Middle frontal gyrus (tissue), 1 donor: ENCODE results near the gene CERKL.
"Not testable (repeated sequence)": the region's sequence is repeated elsewhere in the genome, so short reads cannot be mapped to it uniquely, and the experiment has no call there.

Experiments used
- DNase-seq: peaks from one replicate; pipeline ENCODE4 v3.0.0-alpha.2; 2015; ENCODE audit warnings: low spot score; ENCODE audit errors: extremely low spot score

The CERKL gene, protein sequence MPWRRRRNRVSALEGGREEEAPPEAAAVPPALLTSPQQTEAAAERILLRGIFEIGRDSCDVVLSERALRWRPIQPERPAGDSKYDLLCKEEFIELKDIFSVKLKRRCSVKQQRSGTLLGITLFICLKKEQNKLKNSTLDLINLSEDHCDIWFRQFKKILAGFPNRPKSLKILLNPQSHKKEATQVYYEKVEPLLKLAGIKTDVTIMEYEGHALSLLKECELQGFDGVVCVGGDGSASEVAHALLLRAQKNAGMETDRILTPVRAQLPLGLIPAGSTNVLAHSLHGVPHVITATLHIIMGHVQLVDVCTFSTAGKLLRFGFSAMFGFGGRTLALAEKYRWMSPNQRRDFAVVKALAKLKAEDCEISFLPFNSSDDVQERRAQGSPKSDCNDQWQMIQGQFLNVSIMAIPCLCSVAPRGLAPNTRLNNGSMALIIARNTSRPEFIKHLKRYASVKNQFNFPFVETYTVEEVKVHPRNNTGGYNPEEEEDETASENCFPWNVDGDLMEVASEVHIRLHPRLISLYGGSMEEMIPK

DNA sequence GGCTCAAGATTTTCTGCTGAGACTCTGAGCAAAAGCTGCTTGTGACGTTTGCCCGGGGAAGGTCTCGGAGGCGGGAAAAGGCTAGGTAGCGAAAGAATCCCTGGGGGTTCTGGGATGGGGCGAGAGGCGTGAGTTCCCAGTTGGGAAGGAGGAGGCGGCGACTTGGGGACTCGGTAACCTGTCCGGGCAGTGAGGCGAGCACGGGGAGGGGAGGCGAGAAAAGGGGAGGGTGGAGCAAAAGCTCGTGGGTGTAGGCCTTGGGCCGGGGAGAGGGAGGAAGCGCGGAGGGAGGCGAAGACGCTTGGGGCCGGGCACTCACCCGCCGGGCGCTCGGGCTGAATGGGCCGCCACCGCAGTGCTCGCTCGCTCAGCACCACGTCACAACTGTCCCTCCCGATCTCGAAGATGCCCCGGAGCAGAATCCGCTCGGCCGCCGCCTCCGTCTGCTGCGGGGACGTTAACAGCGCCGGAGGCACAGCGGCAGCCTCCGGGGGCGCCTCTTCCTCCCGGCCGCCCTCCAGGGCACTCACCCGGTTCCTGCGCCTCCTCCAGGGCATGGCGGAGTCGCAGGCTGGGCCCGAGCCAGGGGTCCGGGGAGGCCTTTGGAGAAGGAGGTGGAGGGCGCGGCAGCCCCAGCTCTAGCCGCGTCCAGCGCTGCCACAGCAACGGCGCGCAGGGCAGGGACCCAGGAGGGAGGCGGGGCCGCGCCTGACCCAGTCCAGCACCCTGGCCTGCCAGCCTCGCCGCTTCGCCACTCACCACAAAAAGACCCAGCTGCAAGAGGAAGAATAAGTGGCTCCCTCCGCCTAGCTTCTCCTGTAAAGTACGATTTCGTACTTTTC lies at the start of gene CERKL:
Gene CERKL (minus strand): TSS at position 656 of the 842 bp plus-strand sequence. CDS start 99 bp downstream, at position 557.
- DNase-seq = no peak

DNA sequence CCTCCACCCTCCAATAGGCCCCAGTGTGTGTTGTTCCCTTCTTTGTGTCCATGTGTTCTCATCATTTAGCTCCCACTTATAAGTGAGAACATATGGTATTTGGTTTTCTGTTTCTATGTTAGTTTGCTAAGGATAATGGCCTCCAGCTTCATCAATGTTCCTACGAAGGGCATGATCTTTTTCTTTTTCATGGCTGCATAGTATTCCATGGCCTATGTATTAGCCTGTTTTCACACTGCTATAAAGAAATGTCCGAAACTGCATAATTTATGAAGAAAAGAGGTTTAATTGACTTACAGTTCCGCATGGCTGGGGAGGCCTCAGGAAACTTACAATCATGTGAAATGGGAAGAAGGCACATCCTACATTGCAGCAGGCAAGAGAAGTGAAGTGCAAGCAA lies 45.6 kb upstream of the CERKL start:
- DNase-seq = not testable (repeated sequence)

DNA sequence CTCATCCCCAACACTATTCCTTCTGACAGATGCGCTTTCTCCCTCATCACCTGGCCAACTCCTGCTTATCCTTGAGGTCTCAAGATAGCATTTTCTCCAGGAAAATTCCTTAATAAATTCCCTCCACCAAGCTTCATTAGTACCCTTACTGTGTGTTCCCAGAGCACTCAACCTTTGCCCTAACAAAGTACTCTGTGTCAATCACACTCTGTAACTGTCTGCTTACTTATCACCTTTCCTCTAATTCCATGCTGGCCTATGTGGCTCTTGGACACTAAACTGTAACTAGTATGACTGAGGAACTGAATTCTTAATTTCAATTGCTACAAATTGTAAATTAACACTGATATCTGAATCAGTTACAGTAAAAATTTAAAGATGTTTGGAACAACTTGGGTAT lies 41.3 kb upstream of the CERKL start:
- no peak for DNase-seq

DNA sequence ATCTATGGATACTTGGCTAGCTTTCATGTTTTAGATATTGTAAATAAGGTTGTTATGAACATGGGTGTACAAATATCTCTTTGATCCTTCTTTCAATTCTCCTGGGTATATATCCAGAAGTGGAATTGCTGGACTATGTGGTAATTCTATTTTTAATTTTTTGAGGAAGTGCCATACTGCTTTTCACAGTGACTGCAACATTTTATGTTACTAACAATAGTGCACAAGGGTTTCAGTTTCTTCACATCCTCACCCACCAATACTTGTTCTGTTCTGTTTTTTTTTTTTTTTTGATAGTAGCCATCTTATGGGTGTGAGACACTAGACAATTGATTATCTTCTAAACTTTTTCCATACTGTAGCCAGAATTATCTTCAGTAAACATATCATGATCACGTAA lies 40.7 kb upstream of the CERKL start:
- no peak for DNase-seq

DNA sequence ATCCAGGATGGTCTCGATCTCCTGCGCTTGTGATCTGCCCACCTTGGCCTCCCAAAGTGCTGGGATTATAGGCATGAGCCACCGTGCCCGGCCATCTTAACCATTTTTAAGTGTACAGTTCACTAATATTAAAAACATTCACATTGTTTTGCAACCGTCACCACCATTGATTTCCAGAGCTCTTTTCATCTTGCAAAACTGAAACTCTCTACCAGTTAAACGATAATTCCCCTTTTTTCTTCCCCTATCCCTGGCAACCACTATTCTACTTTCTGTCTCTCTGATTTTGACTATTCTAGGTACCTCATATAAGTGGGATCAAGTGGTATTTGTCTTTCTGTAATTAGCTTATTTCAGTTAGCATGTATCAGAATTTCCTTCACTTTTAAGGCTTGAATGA lies 40.2 kb upstream of the CERKL start:
- DNase-seq = no peak

DNA sequence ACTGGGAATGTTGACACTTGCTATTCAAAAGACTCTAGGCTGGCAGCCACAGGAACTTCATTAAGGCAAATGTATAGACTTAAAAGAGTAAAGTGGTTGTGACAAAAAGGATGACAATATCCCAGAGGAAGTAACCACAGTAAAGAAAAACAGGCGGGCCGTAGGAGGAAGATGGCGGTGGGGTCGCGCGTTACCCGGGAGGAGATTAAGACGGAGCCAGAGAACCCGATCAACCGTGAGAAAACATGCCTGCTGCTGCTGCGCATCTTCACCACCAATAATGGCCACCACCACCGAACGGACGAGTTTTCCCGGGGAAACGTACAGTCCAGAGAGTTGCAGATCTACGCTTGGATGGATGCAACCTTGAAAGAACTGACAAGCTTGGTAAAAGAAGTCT lies 37.4 kb upstream of the CERKL start:
- DNase-seq = no peak

DNA sequence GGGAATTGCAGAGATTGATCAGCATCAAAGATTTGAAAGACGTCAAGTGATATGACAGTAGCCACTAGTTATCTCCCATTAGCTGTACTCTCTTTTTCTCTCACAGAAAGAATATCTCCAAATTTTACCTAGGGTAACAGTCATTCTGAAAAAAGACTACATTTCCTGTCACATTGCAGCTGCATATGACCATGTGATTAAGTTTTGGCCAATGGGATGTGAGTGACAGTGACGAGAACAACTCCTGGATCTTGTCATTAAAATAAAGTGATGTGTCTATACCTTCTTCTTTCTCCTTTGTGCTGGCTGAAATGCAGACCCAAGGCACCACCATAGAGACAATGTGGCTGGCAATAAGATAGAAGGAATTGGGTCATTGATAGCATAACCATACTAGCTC lies 34.0 kb upstream of the CERKL start:
- DNase-seq = no peak

DNA sequence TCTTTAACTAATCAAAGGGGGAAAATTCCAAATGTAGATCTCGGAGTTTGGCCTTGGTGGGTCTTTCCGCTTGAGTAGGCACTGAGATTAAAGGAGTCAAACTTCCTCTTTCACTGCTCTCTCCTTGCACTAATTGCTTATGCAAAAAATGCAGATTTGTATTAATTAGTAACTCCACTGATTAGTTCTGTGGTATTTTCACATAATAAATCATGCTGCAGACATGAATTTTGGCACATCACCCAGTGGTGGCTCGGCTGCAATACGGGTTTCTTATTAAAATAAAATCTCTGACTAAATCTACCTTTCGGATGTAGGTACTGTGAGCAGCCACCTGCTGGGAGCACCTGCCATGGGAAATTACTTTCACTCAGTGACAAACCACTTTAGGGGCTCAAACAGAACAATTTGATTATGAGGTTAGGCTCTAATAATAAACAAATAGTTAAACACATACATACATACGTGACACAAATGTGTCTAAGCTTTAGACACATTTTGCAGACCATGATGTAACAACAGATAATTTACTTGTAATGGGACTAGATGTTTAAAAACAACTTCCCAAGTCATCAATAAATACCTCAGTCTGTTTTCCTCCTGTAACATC lies 29.8 kb upstream of the CERKL start:
- DNase-seq = no peak

DNA sequence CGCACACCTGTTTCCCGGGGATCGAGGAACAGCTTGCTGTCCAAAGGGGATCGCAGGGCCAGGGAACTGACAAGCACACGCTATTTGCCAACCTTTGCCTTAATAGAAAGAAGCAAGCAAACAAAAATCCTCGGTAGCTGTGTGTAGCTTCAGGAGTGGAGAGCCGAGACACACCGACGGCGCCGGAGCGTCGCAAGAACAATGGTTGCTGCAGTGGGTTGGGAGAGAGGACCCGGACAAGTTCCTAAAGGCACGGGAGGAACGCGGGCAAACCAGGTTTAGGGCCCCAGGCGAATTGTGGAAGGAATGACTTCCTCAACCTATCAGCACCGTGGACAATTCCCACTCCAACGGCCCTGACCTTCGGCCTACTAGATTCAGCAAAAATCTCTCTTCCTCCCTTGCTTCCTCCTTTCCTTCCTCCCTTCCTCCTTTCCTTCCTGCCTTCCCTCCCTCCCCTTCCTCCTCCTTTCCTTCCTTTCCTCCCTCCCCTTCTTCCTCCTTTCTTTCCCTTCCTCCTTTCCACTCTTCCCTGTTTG lies 28.3 kb upstream of the CERKL start:
- no peak for DNase-seq

DNA sequence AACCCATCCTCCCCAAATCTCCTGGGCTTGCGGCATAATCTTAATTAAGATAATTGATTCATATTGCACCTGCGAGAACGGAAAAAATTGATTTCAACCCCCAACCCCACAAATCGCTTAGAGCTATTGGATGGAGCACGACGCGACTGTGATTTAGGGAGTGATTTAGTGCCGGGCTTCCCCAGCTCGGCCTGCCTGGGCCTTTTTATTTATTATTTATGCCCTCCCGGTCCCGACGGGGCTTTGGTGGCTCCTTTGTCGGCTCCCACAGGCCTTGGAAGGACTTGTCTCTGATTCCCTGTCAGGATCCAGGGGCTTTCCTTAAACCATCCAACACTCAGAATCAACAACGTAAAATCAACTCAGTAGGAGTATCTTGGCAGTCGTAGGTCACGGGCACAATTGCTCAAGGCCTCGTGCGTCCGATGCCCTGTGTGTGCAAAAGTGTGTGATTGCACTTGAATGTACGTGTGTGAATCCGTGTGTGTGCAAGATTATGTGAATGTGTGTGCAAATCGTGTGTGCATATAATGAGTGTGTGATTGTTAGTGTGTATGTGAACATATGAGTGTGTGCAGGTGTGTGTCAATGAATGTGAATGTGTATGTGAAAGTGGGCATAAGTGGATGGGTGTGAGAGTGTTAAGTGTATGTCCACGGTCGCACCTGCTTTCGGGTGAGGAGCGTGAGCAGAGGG lies 27.7 kb upstream of the CERKL start:
- no peak for DNase-seq

DNA sequence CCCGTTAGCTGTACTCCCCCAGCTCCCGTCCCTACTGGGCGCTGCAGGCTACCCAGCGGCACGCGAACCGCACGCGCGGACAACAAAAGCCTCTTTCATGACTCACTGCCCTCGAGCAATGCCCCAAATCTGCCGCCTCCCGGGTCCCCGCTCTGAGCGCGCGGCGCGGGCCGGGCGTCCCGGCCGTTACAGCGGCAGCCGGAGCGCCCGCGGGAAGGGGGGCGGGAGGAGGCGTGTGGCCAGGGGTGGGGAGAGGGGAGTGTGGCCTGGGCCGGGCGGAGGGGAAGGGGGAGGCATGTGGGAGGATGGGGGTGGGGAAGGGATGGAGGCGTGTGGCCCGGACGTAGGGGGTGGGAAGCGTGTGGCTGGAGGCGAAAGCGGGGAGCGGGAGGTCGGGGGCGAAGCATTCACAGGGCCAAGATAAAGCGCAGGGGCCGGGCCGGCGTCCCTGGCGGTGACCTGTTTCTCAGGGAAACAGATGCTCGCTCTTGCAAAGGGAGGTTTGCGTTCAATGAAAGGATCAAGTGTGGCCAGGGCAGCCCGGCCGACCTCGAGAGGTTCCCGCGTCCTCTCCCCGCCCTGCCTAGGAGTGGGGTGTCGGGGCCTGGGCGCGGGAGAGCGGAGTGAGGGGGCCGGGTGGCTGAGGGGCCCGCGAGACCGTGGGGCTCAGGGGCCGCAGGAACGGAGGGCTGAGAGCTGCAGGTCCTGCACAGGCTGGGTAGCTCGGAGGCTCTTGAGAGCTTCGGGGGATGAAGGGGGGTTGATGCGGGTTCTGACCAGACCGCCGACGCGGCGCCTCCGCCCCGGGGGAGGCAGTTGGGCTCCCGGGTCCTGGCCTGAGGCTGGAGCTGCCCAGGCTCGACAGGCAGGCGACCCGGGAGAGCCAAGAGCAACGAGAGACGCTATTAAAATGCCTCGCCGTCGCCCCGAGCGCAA lies 26.9 kb upstream of the CERKL start:
- no peak for DNase-seq

DNA sequence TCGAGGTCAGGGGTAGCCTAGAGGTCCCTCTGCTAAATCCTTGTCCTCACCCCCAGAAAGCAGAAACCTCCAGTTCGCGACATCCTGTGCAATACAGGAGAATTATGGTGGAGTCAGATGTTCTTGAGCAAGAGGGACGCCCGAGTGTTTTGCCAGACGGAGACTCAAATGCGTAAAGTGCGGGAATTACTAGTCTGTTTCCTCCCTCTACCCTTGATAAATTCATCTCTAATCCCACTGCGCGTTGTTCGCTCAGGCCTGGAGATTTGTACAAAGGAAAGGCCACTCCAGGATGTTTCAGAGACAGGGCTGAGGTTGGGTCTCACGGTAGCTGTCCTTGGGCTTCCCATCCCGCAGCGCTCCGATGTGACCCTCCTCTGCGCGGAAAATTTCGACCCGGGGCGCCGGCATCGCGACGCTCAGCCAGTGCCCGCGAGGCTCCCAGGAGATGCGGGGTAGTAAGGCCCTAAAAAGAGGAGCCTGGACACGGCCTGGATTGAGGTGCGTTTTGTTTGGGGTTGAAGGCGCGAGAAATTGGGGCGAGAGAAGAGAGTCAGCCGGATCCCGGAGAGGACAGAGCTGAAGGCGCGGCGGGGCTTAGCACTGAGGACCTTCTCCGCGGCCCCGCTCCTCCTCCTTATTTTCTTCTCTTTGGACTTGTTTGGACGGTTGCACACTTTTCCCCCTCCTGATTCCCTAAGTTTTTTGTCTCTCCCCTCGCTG lies 26.1 kb upstream of the CERKL start:
- no peak for DNase-seq

DNA sequence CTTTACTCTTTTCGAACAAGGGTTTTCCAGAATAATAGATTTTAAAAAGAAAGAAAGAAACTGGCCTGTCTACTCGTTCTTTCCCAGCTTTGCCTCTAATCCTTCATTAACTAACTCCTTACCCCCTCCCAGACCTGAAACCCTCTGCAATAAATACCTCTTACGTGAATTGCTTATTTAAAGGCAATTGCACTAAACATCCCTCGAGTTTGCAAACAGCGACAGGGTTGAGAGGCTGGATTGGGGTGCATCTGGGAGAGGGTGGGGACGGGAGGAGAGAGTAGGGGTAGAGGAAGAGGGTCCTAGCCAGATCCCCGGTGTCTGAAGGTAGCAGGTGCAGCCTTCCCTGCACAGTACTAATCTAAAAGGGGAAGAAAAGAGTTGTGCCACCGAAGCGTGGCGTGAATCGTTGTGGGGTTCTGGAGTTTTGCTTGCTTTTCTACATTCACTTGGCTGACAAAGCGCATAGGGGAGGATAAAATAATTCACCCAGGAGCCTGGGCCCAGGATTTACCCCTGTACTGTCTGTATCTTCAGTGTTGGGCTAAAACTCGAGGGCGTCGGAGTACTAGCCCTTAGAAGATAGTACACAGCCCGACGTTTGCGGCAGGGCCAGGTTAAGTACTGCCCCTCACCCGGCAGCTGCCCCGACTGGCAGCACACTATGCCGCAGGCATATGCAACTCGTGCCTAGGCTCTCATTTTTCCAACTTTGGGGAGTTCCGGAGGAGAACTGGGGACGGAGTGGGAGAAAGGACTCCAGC lies 25.3 kb upstream of the CERKL start:
- no peak for DNase-seq

DNA sequence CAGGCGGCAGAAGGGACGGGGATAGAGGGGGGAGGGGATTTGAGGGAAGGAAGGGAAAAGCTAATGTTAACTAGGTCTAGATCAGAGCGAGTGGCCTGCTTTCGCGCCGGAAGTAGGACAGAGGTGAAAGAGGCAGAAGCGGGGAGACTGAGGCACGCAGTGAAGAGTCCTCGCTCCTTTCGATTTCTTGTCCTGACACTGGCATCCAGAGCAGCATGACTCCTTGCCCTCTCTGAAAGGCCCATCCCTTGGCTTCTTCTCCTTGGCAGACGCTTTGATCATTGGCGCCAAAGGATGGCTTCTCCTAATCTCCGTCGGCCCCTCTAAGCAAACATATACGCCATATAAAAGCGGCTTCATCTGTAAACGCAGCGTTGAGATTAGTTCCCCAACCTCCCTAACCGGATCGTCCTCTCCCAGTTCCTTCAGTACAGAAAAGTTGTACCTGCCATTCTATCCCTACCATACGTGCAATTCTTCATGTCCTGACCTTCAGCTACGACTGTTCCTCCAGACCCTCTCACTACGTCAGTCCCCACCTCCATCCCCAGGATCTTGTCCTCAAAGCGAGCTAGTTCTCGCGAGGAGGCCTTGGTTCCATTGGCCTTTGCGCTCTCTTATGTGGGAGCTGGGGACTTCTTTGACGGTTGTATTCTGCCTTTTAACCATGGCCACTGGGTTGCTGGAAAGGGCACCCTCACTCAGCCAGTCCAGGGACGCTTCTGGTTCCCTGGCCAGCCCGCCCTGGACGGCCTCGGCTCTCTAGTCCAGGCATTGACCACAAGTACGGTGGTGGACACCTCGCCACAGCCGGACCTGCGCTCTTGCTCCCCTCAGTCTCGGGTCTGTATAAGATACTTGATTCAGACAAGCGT lies 24.3 kb upstream of the CERKL start:
- DNase-seq = no peak

DNA sequence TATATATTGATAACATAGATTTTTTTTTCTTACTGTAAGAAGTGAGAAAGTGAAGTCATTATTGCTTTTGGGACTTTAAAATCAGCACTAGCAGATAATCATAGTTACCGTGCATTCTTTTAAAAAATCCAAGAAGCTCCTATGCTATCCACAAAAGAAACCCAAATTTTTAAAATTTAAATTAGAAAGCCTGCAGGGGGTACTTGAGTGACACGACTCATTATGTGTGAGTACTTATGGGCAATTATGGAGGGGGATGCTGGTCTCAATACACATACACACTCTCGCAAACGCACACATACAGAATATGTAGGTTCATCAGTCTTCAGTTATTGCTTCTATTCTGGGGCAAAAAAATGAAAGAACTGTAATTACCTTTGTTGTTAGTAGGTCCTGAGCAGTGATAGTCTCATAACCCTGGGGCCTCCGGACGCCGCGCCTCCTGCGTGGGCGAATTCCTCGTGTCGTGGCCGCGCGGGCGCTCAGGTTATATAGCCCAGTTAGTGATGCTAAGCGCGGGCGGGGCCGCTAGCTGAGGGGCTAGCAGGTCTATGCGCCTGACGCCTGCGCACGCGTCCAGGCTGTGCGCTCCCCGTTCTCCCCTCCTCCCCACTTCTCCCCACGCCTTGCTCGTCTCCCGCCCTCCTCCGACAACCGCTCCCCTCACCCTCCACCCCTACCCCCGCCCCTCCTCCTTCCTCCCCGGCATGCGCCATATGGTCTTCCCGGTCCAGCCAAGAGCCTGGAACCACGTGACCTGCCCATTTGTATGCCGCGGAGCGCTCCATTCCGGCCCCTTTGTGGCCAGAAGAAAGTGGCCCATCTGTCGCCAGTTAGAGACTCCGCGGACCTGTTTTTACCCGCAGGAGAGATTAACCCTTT lies 23.4 kb upstream of the CERKL start, which contains the start of gene NEUROD1:
Gene NEUROD1 (minus strand): TSS at position 463 of the 882 bp plus-strand sequence. CDS start 1,657 bp downstream, outside the sequence.
- DNase-seq = no peak

DNA sequence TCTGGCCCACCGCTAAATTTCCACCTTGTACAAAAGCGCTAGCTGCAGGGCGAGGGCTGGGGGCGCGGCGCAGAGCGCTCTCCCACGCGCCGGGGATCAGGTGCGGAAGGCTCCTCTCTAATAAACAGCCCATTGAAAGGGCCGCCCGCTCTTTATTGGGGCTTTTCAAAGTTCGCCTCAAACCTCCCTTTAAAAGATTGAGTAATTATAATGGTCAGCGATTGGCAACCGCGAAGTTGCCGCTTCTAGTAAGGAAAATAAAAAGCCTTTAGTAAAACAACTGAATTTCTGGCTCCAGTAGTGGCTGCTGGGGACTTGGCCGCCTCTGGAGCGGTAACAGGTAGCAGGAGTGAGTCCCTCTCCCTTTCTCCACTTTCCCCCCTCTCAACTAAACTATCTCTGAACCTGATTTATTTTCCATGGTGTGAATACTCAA lies 22.7 kb upstream of the CERKL start:
- DNase-seq = no peak
